Tibial nerve (tissue), 4 donors: Measurements from ENCODE around the gene TBRG4. TPM values are rescaled to one million over a fixed set of nuclear protein-coding genes. Genes with fewer than 3 reads are reported as not detected.

ENCODE experiments used
- DNase-seq, 2 donors: peaks; one replicate each; pipeline ENCODE4 v3.0.0-alpha.2; 2019; ENCODE audit warnings: low spot score in 2 of 2
- H3K27ac ChIP-seq, 4 donors: fragments of 200-600 bp; sonication (generic) in 3 of 4; one replicate each; pipeline ENCODE4 v1.5.1; 2017 to 2019; ENCODE audit warnings: mild to moderate bottlenecking in 1 of 4
- H3K27me3 ChIP-seq, 2 donors: fragments of 200-600 bp; sonication (generic) in 1 of 2; one replicate each; pipeline versions ENCODE4 v1.5.1 to v1.6.0; 2017 to 2019
- H3K36me3 ChIP-seq, 3 donors: fragments of 200-600 bp; sonication (generic); one replicate each; pipeline ENCODE4 v1.5.1; 2018 to 2019
- H3K4me1 ChIP-seq, 4 donors: fragments of 200-600 bp; sonication (generic) in 3 of 4; one replicate each; pipeline ENCODE4 v1.5.1; 2017 to 2019
- H3K4me3 ChIP-seq, 4 donors: fragments of 200-600 bp; sonication (generic) in 3 of 4; one replicate each; pipeline ENCODE4 v1.5.1; 2017 to 2019; ENCODE audit warnings: mild to moderate bottlenecking in 1 of 4, moderate library complexity in 1 of 4
- H3K9me3 ChIP-seq, 4 donors: fragments of 200-600 bp; sonication (generic) in 3 of 4; one replicate each; pipeline ENCODE4 v1.5.1; 2017 to 2019
- CTCF ChIP-seq, 5 experiments: fragments of 200-600 bp in 3 of 5; fragments of 450-650 bp in 2 of 5; sonication (generic) in 3 of 5; IDR thresholded peaks; one replicate each; pipeline ENCODE4 v1.5.1; 2016 to 2019; ENCODE audit warnings: antibody characterized with exemption in 5 of 5, mild to moderate bottlenecking in 3 of 5, moderate library complexity in 2 of 5
- EP300 ChIP-seq, 2 donors: sonication (generic); formaldehyde crosslinking; IDR thresholded peaks; one replicate each; pipeline ENCODE4 v1.6.1; 2017; ENCODE audit warnings: antibody characterized with exemption in 2 of 2, mild to moderate bottlenecking in 1 of 2
- POLR2A ChIP-seq, 2 donors: fragments of 450-650 bp; IDR thresholded peaks; one replicate each; pipeline ENCODE4 v1.6.1; 2017; ENCODE audit warnings: antibody characterized with exemption in 2 of 2, mild to moderate bottlenecking in 2 of 2, moderate library complexity in 2 of 2
- whole genome bisulfite sequencing, 2 donors: methylation state at CpG; one replicate each; pipeline ENCODE4 v1.1.5; 2018; 5-methylcytosine and 5-hydroxymethylcytosine counted together
- total RNA-seq, 4 donors: library from RNA; depleted of rRNA; stranded (reverse); fragments of >200 nt; gene quantifications; one replicate each; pipeline ENCODE4 v1.1.0, GENCODE V29; 2016

TBRG4 gene
- total RNA-seq, 4 donors from 2014 or later = 32.3 to 81.3 (median 54.0) TPM

- 80 to 87% methylated on average over 12 to 13 of the region's 13 CpGs for WGBS, 2 donors
- H3K4me3 ChIP-seq = no peak overlapping the region
- H3K36me3 ChIP-seq = peaks cover 0 to 100% (median 30%) of the 10 kb centered on the region in 3 donors
- no peak for TF ChIP-seq EP300 (IDR thresholded peaks at IDR 0.05)
- no peak for TF ChIP-seq POLR2A (IDR thresholded peaks at IDR 0.05)
- TF ChIP-seq CTCF (IDR thresholded peaks at IDR 0.05) = no peak
- no peaks in the 10 kb centered on the region for H3K9me3 ChIP-seq
- H3K27ac ChIP-seq = peak overlapping the region in 1 of 4 donors; percentile 10
- H3K27me3 ChIP-seq = no peaks in the 10 kb centered on the region
- no peaks in the 10 kb centered on the region for H3K4me1 ChIP-seq
- no peak for DNase-seq
These were observed 39.1 kb downstream of the TBRG4 start for GRCh38 chr7:45072131-45073030.

- peaks cover 0 to 97% (median 30%) of the 10 kb centered on the region in 3 donors for H3K36me3 ChIP-seq
- WGBS, 2 donors = 79 to 81% methylated on average over 3 of the region's 3 CpGs
- no peak overlapping the region for H3K27ac ChIP-seq
- no peaks in the 10 kb centered on the region for H3K9me3 ChIP-seq
- no peaks in the 10 kb centered on the region for H3K4me1 ChIP-seq
- H3K27me3 ChIP-seq = no peaks in the 10 kb centered on the region
- DNase-seq = no peak
- TF ChIP-seq EP300 (IDR thresholded peaks at IDR 0.05) = no peak
- no peak for TF ChIP-seq CTCF (IDR thresholded peaks at IDR 0.05)
- TF ChIP-seq POLR2A (IDR thresholded peaks at IDR 0.05) = no peak
- no peak overlapping the region for H3K4me3 ChIP-seq
These were observed 40.0 kb downstream of the TBRG4 start for GRCh38 chr7:45071528-45071927.

GRCh38 chr7:45070254-45070642, 41.2 kb downstream of the TBRG4 start:
- DNase-seq = no peak
- H3K9me3 ChIP-seq = no peaks in the 10 kb centered on the region
- H3K27ac ChIP-seq = no peak overlapping the region
- peaks cover 0 to 97% (median 30%) of the 10 kb centered on the region in 3 donors for H3K36me3 ChIP-seq
- no peak overlapping the region for H3K4me3 ChIP-seq
- H3K4me1 ChIP-seq = peaks cover 0 to 6% (median 0%) of the 10 kb centered on the region in 4 donors
- H3K27me3 ChIP-seq = no peaks in the 10 kb centered on the region
- 100% methylated on average over 1 of the region's 1 CpG for WGBS, 2 donors
- TF ChIP-seq CTCF (IDR thresholded peaks at IDR 0.05) (no peak), EP300 (IDR thresholded peaks at IDR 0.05) (no peak), POLR2A (IDR thresholded peaks at IDR 0.05) (no peak)

- 91 to 92% methylated on average over 12 to 15 of the region's 15 CpGs for WGBS, 2 donors
- DNase-seq = no peak
- Histone ChIP-seq H3K4me3 (no peak overlapping the region), H3K27me3 (no peaks in the 10 kb centered on the region), H3K27ac (no peak overlapping the region), H3K36me3 (peaks cover 0 to 97% (median 25%) of the 10 kb centered on the region in 3 donors), H3K9me3 (no peaks in the 10 kb centered on the region), H3K4me1 (peaks cover 0 to 11% (median 0%) of the 10 kb centered on the region in 4 donors)
- TF ChIP-seq EP300 (IDR thresholded peaks at IDR 0.05) (no peak), CTCF (IDR thresholded peaks at IDR 0.05) (no peak), POLR2A (IDR thresholded peaks at IDR 0.05) (no peak)
These were observed 41.8 kb downstream of the TBRG4 start for GRCh38 chr7:45069444-45070253.
